K562 (cell line): Measurements from ENCODE around the gene C11orf42. TPM values are rescaled to one million over a fixed set of nuclear protein-coding genes. Genes with fewer than 3 reads are reported as not detected.

Source experiments
- ATAC-seq: fragments of 200-7000 bp; cut with Tn5 transposase; 3 replicates; pipeline ENCODE4 v1.9.1; 2020; ENCODE audit warnings: moderate library complexity
- BruUV-seq: library from RNA; stranded (reverse); fragments of 400-500 nt; replicated peaks from 2 replicates; lab custom pipeline; 2021; lab: Mats Ljungman, UMichigan
- CTCF ChIA-PET: fragments of 300-600 bp; formaldehyde crosslinking; extraction: SDS; loops from one replicate; lab custom pipeline; 2021; ENCODE audit warnings: low intra/inter-chr PET ratio; lab: Yijun Ruan, JAX
- POLR2A ChIA-PET: fragments of 300-600, 350-650 bp; sonication (Branson Sonifier 250); formaldehyde crosslinking; extraction: SDS; loops from one replicate; lab custom pipeline; 2021; ENCODE audit warnings: antibody characterized with exemption, inconsistent platforms; lab: Yijun Ruan, JAX
- DNase-seq, 4 experiments: peaks; one replicate each; pipeline versions ENCODE4 v3.0.0 to v3.0.0-alpha.2; 2011 to 2018; ENCODE audit warnings: low spot score in 3 of 4, mixed read lengths in 3 of 4; ENCODE audit errors: extremely low read depth in 1 of 4
- FAIRE-seq: peaks from 2 replicates; lab custom pipeline; 2011; peaks lifted over from hg19 to GRCh38; lab: Jason Lieb, UNC
- H2AFZ ChIP-seq: 2 replicates; pipeline ENCODE4 v1.6.0; 2011; ENCODE audit warnings: low read depth, low read length, control low read depth, inconsistent platforms
- H3K27ac ChIP-seq: fragments of 200-600 bp; 3 replicates; pipeline ENCODE4 v1.8.0; 2011; ENCODE audit warnings: low read depth, mild to moderate bottlenecking, control low read depth, inconsistent platforms, low read length, moderate library complexity, mixed read lengths; ENCODE audit errors: extremely low read depth
- H3K27me3 ChIP-seq, 2 experiments: fragments of 300-600 bp in 1 of 2; 2 replicates in 1 of 2; 3 replicates in 1 of 2; pipeline versions ENCODE4 v1.6.0 to v1.8.0; 2011; ENCODE audit warnings: inconsistent platforms in 2 of 2, low read length in 2 of 2, mild to moderate bottlenecking in 1 of 2, mixed read lengths in 1 of 2, moderate library complexity in 1 of 2; ENCODE audit not compliant: control insufficient read depth in 2 of 2, insufficient read depth in 2 of 2
- H3K36me3 ChIP-seq: fragments of 300-600 bp; 3 replicates; pipeline ENCODE4 v1.8.0; 2011; ENCODE audit warnings: mild to moderate bottlenecking, low read length, inconsistent platforms; ENCODE audit not compliant: control insufficient read depth, insufficient read depth
- H3K4me1 ChIP-seq, 2 experiments: fragments of 200-600 bp in 1 of 2; replicated peaks in 1 of 2; 2 replicates in 1 of 2; 3 replicates in 1 of 2; pipeline versions ENCODE4 v1.5.1 to v1.8.0; 2011; ENCODE audit warnings: inconsistent platforms in 2 of 2, low read length in 2 of 2, mild to moderate bottlenecking in 1 of 2, mixed read lengths in 1 of 2, moderate library complexity in 1 of 2; ENCODE audit not compliant: control insufficient read depth in 2 of 2, insufficient read depth in 2 of 2
- H3K4me2 ChIP-seq: 2 replicates; pipeline ENCODE4 v1.6.1; 2011; ENCODE audit warnings: low read length, control low read depth, inconsistent platforms, mixed read lengths; ENCODE audit not compliant: insufficient read depth
- H3K4me3 ChIP-seq: fragments of 200-600 bp; sonication (generic), shearing (Covaris generic); 2 replicates; pipeline ENCODE4 v1.5.1; 2016; ENCODE audit warnings: control low read depth, inconsistent platforms
- H3K79me2 ChIP-seq: fragments of 200-600 bp; 3 replicates; pipeline ENCODE4 v1.8.0; 2011; ENCODE audit warnings: low read length, inconsistent platforms; ENCODE audit not compliant: control insufficient read depth, insufficient read depth
- H3K9ac ChIP-seq, 2 experiments: 2 replicates each; pipeline versions ENCODE4 v1.6.0 to v1.6.1; 2011; ENCODE audit warnings: low read depth in 2 of 2, low read length in 2 of 2, control low read depth in 1 of 2, inconsistent platforms in 1 of 2, mild to moderate bottlenecking in 1 of 2, mixed read lengths in 1 of 2; ENCODE audit not compliant: insufficient read depth in 1 of 2
- H3K9me1 ChIP-seq: one replicate; pipeline ENCODE4 v1.6.0; 2011; ENCODE audit warnings: inconsistent platforms, mild to moderate bottlenecking, low read length, moderate library complexity; ENCODE audit not compliant: control insufficient read depth, insufficient read depth
- H3K9me3 ChIP-seq: replicated peaks from 2 replicates; pipeline ENCODE4 v1.5.1; 2011; ENCODE audit warnings: low read depth, low read length, inconsistent platforms; ENCODE audit not compliant: control insufficient read depth, insufficient read depth
- H4K20me1 ChIP-seq: replicated peaks from 2 replicates; pipeline ENCODE4 v1.6.1; 2011; ENCODE audit warnings: low read length, inconsistent platforms, mixed read lengths; ENCODE audit not compliant: control insufficient read depth, insufficient read depth
- FOXM1 ChIP-seq, 2 experiments: fragments of 450-650 bp in 1 of 2; sonication (generic) in 1 of 2; formaldehyde crosslinking in 1 of 2; IDR thresholded peaks; 2 replicates each; pipeline versions ENCODE4 v1.6.1 to v1.9.0; 2017 to 2022; ENCODE audit warnings: low read depth in 2 of 2, mild to moderate bottlenecking in 2 of 2, missing genetic modification reagents in 1 of 2, moderate library complexity in 1 of 2
- ZZZ3 ChIP-seq: fragments of 450-650 bp; IDR thresholded peaks from 2 replicates; pipeline ENCODE4 v1.6.1; 2016; ENCODE audit warnings: antibody characterized with exemption, mild to moderate bottlenecking, moderate library complexity
- WGBS: fragments of 100-300 bp; shearing (Covaris generic); methylation state at CpG from one replicate; pipeline ENCODE4 v1.1.6; 2016; ENCODE audit warnings: low coverage, mixed read lengths; ENCODE audit not compliant: insufficient coverage; ENCODE audit errors: missing lambda C conversion rate; 5-methylcytosine and 5-hydroxymethylcytosine counted together
- in situ Hi-C: fragments of 300-500 bp; cut with MboI; formaldehyde crosslinking; loops from 4 replicates; pipeline ENCODE4 v1.15.0; 2018; ENCODE audit warnings: inconsistent platforms, mixed read lengths
- intact Hi-C: fragments of 100-400 bp; cut with micrococcal nuclease; formaldehyde crosslinking; loops from 2 replicates; pipeline ENCODE4 v1.14.2; 2022
- polyA plus RNA-seq, 8 experiments: library from polyadenylated mRNA; depleted of rRNA in 4 of 8; stranded (reverse) in 5 of 8; unstranded in 3 of 8; fragments of >200 nt; fragmentation: Nextera tagmentation in 2 of 8; fragmentation: Illumina TruSeq in 1 of 8; extraction: Ambion mirVana in 2 of 8; extraction: Trizol in 1 of 8; gene quantifications; 2 replicates each; pipeline versions ENCODE4 v1.2.1 to v1.2.3, GENCODE V29; 2011 to 2014; ENCODE audit warnings: inconsistent platforms in 1 of 8, missing spikeins in 1 of 8
- total RNA-seq, 7 experiments: library from RNA; depleted of rRNA in 6 of 7; stranded (reverse); fragments of >200 nt in 6 of 7; fragmentation: Illumina TruSeq in 2 of 7; extraction: Trizol in 2 of 7; gene quantifications; 2 replicates each; pipeline versions ENCODE4 v1.2.1 to v1.2.3, GENCODE V29; 2011 to 2021; ENCODE audit warnings: low replicate concordance in 1 of 7
- TF ChIP-seq, protein P1 (sequence below), 2 experiments: fragments of 450-650 bp in 1 of 2; sonication (generic) in 1 of 2; formaldehyde crosslinking in 1 of 2; IDR thresholded peaks; 2 replicates each; pipeline versions ENCODE4 v1.7.1 to v1.9.0; 2016 to 2022; ENCODE audit warnings: inconsistent platforms in 1 of 2, mild to moderate bottlenecking in 1 of 2, missing genetic modification reagents in 1 of 2

Gene C11orf42
- total and polyA plus RNA-seq, 9 of the 15 experiments (the other 6 are each of a cell fraction or from before 2014, with no cell fraction given) = not detected

DNA sequence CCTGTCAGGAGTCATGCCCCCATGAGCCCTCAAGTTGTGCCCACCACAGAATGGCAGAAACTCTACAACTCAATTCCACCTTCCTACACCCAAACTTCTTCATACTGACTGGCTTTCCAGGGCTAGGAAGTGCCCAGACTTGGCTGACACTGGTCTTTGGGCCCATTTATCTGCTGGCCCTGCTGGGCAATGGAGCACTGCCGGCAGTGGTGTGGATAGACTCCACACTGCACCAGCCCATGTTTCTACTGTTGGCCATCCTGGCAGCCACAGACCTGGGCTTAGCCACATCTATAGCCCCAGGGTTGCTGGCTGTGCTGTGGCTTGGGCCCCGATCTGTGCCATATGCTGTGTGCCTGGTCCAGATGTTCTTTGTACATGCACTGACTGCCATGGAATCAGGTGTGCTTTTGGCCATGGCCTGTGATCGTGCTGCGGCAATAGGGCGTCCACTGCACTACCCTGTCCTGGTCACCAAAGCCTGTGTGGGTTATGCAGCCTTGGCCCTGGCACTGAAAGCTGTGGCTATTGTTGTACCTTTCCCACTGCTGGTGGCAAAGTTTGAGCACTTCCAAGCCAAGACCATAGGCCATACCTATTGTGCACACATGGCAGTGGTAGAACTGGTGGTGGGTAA is 6.1 kb upstream of the C11orf42 start, which contains the start of gene OR52W1:
OR52W1 (plus strand) TSS at position 51 of the 637 bp plus-strand sequence; CDS start at position 51, 0 bp downstream.
- Histone ChIP-seq H3K9ac (0 out of 4 replicates have a peak within 1 kb of the TSS, but pooled peaks of 1 of the 2 experiments have one; percentile 10), H2AFZ (no peak within 1 kb of the TSS), H3K27ac (no peak within 1 kb of the TSS), H3K9me3 (no peaks in the 10 kb centered on the region), H3K79me2 (no peaks in the 10 kb centered on the region; the same call in 2 of the 3 replicates), H3K9me1 (peaks cover 2% of the 10 kb centered on the region), H3K4me2 (no peak within 1 kb of the TSS), H4K20me1 (no peaks in the 10 kb centered on the region), H3K4me1 (no peaks in the 10 kb centered on the region), H3K36me3 (no peaks in the 10 kb centered on the region), H3K4me3 (no peak within 1 kb of the TSS), H3K27me3 (peaks cover 0 to 7% of the 10 kb centered on the region in 2 experiments; a peak in 3 of 5 replicates)
- FAIRE-seq (no peak), DNase-seq (no peak), ATAC-seq (no peak)
- in situ Hi-C loops = no loop called here
- POLR2A ChIA-PET = no interaction called here
- BruUV-seq = no TSS peak
- TF ChIP-seq, protein P1, sequence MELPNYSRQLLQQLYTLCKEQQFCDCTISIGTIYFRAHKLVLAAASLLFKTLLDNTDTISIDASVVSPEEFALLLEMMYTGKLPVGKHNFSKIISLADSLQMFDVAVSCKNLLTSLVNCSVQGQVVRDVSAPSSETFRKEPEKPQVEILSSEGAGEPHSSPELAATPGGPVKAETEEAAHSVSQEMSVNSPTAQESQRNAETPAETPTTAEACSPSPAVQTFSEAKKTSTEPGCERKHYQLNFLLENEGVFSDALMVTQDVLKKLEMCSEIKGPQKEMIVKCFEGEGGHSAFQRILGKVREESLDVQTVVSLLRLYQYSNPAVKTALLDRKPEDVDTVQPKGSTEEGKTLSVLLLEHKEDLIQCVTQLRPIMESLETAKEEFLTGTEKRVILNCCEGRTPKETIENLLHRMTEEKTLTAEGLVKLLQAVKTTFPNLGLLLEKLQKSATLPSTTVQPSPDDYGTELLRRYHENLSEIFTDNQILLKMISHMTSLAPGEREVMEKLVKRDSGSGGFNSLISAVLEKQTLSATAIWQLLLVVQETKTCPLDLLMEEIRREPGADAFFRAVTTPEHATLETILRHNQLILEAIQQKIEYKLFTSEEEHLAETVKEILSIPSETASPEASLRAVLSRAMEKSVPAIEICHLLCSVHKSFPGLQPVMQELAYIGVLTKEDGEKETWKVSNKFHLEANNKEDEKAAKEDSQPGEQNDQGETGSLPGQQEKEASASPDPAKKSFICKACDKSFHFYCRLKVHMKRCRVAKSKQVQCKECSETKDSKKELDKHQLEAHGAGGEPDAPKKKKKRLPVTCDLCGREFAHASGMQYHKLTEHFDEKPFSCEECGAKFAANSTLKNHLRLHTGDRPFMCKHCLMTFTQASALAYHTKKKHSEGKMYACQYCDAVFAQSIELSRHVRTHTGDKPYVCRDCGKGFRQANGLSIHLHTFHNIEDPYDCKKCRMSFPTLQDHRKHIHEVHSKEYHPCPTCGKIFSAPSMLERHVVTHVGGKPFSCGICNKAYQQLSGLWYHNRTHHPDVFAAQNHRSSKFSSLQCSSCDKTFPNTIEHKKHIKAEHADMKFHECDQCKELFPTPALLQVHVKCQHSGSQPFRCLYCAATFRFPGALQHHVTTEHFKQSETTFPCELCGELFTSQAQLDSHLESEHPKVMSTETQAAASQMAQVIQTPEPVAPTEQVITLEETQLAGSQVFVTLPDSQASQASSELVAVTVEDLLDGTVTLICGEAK (IDR thresholded peaks at IDR 0.05) = no peak
- TF ChIP-seq, protein P1 (CRISPR knock-in tag; IDR thresholded peaks at IDR 0.05) = no peak
- no peak for TF ChIP-seq FOXM1 (IDR thresholded peaks at IDR 0.05; ENCODE audit: low read depth)
- TF ChIP-seq FOXM1 (CRISPR knock-in tag; IDR thresholded peaks at IDR 0.05; ENCODE audit: low read depth) = no peak
- TF ChIP-seq ZZZ3 = no peak
- CTCF ChIA-PET = no interaction called here
- intact Hi-C loops = no loop called here
- 13% methylated on average over 5 of the region's 5 CpGs for WGBS
